Mononuclear cell (primary cell): ENCODE data around the gene AKAP12. TPM values are rescaled to one million over a fixed set of nuclear protein-coding genes. Genes with fewer than 3 reads are reported as not detected.
"Not testable (repeated sequence)": the region's sequence is repeated elsewhere in the genome, so short reads cannot be mapped to it uniquely, and the experiment has no call there.

Source experiments
- H3K27me3 ChIP-seq: 2 replicates; pipeline ENCODE4 v1.6.0; 2011; ENCODE audit warnings: low read length, control low read depth; ENCODE audit not compliant: insufficient read depth
- H3K4me1 ChIP-seq: 2 replicates; pipeline ENCODE4 v1.5.1; 2011; ENCODE audit warnings: mild to moderate bottlenecking, low read length, control low read depth; ENCODE audit not compliant: insufficient read depth
- H3K4me3 ChIP-seq: 2 replicates; pipeline ENCODE4 v1.5.1; 2011; ENCODE audit warnings: mild to moderate bottlenecking, low read length, moderate library complexity
- H3K9me3 ChIP-seq: 2 replicates; pipeline ENCODE4 v1.5.1; 2011; ENCODE audit warnings: low read depth, mild to moderate bottlenecking, control low read depth, low read length
- total RNA-seq: library from RNA; depleted of rRNA; stranded (reverse); fragments of >200 nt; gene quantifications from one replicate; pipeline ENCODE4 v1.2.3, GENCODE V29; 2012

Gene AKAP12
- total RNA-seq, 1 donor = 0.31 TPM

DNA sequence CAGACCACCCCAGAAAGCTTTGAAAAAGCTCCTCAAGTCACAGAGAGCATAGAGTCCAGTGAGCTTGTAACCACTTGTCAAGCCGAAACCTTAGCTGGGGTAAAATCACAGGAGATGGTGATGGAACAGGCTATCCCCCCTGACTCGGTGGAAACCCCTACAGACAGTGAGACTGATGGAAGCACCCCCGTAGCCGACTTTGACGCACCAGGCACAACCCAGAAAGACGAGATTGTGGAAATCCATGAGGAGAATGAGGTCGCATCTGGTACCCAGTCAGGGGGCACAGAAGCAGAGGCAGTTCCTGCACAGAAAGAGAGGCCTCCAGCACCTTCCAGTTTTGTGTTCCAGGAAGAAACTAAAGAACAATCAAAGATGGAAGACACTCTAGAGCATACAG, 112.0 kb downstream of the AKAP12 start:
- Histone ChIP-seq H3K4me3 (no peak overlapping the region), H3K4me1 (peaks cover 17% of the 10 kb centered on the region), H3K27me3 (no peaks in the 10 kb centered on the region), H3K9me3 (no peaks in the 10 kb centered on the region)

- H3K4me1 ChIP-seq = peaks cover 17% of the 10 kb centered on the region
- no peaks in the 10 kb centered on the region for H3K27me3 ChIP-seq
- H3K9me3 ChIP-seq = no peaks in the 10 kb centered on the region
- H3K4me3 ChIP-seq = no peak overlapping the region
Measured at GRCh38 chr6:151352410-151353396, 112.9 kb downstream of the AKAP12 start.

- no peak overlapping the region for H3K4me3 ChIP-seq
- H3K9me3 ChIP-seq = no peaks in the 10 kb centered on the region
- H3K4me1 ChIP-seq = peaks cover 17% of the 10 kb centered on the region
- H3K27me3 ChIP-seq = no peaks in the 10 kb centered on the region
Measured at GRCh38 chr6:151353795-151354194, 114.0 kb downstream of the AKAP12 start.

GRCh38 chr6:151356983-151357382, 117.2 kb downstream of the AKAP12 start:
- peaks cover 17% of the 10 kb centered on the region for H3K4me1 ChIP-seq
- H3K27me3 ChIP-seq, H3K4me3 ChIP-seq, H3K9me3 ChIP-seq: not testable (repeated sequence)

DNA sequence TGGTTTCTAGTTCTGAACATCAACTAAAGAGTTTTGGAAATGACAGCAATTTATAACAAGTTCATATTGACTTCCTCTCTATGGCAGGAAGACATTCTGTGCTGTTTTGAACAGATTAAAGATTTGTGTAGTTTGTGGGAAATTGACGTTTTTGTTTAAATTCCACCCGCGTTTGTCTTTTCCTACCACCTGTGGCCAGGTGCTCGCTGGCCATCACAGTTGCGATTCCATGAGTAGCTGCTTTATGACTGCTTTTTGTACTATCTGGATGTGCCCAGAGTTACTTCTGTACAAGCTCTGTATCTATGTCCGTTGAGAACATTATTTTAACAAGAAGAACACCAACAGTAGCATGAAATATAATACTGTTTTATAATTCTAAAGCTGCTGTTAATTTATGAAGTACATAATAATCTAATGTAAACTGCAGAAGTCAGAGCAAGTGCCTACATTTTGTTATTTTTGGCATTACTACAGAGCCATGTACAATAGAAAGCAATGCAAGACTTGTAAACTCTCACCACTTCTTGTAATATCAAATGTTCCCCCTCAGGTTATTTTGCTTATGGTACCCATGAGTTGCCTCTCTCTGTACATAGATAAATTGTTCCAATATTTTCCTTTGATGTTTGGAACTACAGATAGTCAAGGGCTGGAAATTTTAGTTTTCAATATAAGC, 118.1 kb downstream of the AKAP12 start:
- H3K4me3 ChIP-seq = no peak overlapping the region
- H3K4me1 ChIP-seq = peaks cover 8% of the 10 kb centered on the region
- H3K9me3 ChIP-seq = no peaks in the 10 kb centered on the region
- H3K27me3 ChIP-seq = no peaks in the 10 kb centered on the region

DNA sequence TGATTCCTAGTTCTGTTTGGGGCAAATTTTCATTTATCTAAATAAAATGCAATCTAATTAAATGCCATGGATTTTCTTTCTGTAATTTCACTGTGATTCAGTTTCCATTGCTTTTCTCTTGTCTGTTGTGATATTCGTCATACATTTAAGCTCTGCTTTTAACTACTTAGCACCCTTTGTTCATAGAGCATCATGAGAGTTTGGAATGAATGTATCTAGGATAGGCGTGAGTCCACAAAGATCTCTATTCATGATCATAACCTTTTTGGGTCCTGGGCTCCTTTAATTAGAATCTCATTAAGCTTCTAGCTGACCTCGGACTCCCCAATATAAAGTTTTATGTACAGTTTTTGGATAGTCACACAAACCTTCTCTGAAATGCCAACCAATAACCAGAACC, 118.7 kb downstream of the AKAP12 start:
- H3K27me3 ChIP-seq = no peaks in the 10 kb centered on the region

DNA sequence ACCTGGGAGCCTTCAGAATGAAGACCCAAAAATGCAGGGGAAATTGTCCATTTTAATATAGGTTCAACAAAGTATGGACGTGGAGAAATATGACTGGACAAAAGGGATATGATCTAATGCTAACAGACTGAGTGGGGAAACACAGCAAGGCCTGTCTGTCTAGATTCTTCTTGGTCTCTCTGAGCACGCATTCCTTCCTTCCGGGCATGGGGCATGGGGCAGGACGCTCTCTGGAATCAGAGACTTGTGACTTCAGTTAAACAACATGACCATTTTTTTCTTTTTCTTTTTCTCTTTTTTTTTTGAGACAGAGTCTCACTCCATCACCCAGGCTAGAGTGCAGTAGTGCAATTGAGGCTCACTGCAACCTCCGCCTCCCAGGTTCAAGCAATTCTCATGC, 119.7 kb downstream of the AKAP12 start:
- Histone ChIP-seq H3K27me3 (no peaks in the 10 kb centered on the region), H3K9me3 (no peaks in the 10 kb centered on the region), H3K4me1 (no peaks in the 10 kb centered on the region), H3K4me3 (no peak overlapping the region)

More for the DNA sequence above, 118.7 kb downstream of the AKAP12 start:
- H3K4me3 ChIP-seq = no peak overlapping the region
- H3K4me1 ChIP-seq = peaks cover 2% of the 10 kb centered on the region
- no peaks in the 10 kb centered on the region for H3K9me3 ChIP-seq

DNA sequence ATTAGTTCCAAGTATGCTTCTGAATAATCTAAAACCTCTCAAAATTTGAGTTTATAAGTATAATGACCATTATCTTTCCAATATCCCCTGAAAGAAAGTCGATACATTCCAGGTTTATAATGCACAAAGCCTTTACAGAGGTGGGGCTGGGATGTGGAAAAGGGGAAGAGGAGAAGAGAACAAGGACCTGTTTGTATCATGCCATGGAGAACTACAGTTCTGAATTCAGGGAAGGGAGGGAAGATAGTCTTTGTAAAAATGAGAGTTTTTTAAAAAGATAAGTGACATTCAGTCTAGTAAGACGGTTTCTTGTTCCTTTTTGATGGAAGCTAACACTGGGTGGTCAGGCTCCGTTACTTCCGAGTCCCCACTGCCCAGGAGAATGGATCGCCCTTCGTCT, 125.5 kb downstream of the AKAP12 start:
- Histone ChIP-seq H3K9me3 (no peaks in the 10 kb centered on the region), H3K27me3 (no peaks in the 10 kb centered on the region), H3K4me3 (no peak overlapping the region), H3K4me1 (no peaks in the 10 kb centered on the region)

DNA sequence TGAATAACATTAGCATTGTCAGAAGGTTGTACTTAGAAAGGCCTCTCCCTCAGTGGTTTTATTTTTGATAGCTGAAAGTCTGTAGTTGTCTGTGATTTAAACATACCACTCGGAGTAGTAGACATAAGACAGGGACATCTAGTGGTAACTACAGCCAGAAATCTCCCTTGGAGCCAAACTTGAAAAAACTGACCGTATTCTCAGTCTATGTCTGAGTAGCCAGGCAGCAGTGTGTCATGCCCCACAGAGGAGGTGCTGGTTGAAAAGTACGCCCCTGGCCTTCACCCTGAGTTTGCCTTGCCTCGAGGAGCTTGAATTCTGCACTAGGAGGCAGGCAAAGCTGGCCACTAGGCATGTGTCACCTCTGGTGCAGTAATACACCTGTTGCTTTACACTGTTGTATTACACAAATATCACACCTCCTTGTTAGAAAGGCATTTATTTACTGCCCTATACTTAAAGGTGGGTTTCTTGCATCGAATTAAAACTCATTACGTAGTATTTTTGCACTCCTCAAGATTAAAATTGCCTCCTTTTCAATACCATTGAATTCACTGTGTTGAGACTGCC, 130.8 kb downstream of the AKAP12 start:
- peaks cover 42% of the 10 kb centered on the region for H3K4me1 ChIP-seq
- H3K9me3 ChIP-seq = no peaks in the 10 kb centered on the region
- H3K27me3 ChIP-seq = no peaks in the 10 kb centered on the region
- H3K4me3 ChIP-seq = no peak overlapping the region

GRCh38 chr6:151372164-151372563, 132.4 kb downstream of the AKAP12 start:
- Histone ChIP-seq H3K4me1 (peaks cover 50% of the 10 kb centered on the region), H3K4me3 (no peak overlapping the region), H3K27me3 (no peaks in the 10 kb centered on the region), H3K9me3 (no peaks in the 10 kb centered on the region)

DNA sequence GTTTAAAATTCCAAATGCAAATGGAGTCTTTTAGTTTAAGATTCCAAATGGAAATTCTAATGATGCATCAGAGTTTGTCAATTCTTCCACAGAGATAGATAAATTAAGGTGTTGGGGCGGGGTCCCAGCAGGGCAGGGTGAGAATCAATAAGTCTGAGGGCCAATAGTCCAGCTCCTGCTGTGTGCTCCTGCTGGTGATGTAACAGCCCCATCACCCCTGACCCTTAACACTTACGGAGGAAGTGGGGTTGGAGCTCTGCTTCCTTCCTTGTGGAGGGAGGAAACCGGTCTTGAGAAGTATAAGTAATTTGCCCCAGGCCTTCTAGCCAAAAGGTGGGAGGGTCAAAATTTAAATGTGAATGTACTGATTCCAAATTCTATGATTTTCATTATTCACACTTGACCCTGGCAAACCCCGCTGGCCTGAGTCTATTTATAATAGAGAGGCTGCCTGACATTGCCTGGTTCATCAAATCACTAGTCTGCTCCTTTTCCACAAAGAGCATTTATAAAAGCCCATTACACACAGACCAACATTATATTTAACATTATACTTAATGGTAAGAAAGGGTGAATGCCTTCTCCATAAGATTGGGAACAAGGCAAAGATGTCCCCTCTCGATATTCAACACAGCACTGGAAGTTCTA, 134.4 kb downstream of the AKAP12 start:
- no peaks in the 10 kb centered on the region for H3K9me3 ChIP-seq
- no peak overlapping the region for H3K4me3 ChIP-seq
- no peaks in the 10 kb centered on the region for H3K27me3 ChIP-seq
- peaks cover 59% of the 10 kb centered on the region for H3K4me1 ChIP-seq

DNA sequence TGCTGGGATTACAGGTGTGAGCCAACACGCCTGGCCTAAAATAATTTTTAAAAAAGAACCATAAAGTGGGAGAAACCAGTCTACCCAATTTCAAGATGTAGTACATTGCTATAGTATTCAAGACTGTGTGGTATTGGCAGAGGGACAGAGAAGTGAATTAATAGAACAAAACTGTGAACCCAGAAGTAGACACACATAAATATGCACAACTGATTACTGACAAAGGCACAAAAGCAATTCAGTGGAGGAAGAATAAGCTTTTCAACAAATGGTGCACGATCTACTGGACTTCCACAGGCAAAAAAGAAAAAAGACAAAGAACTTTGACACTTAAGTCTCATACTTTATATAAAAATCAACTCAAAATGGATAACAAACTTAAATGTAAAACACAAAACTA, 136.1 kb downstream of the AKAP12 start:
- Histone ChIP-seq H3K9me3 (no peaks in the 10 kb centered on the region), H3K27me3 (no peaks in the 10 kb centered on the region), H3K4me3 (no peak overlapping the region), H3K4me1 (peaks cover 74% of the 10 kb centered on the region)

GRCh38 chr6:151376440-151376839, 136.7 kb downstream of the AKAP12 start:
- peaks cover 77% of the 10 kb centered on the region for H3K4me1 ChIP-seq
- H3K4me3 ChIP-seq = no peak overlapping the region
- no peaks in the 10 kb centered on the region for H3K9me3 ChIP-seq
- no peaks in the 10 kb centered on the region for H3K27me3 ChIP-seq

GRCh38 chr6:151377095-151377494, 137.3 kb downstream of the AKAP12 start:
- H3K4me1 ChIP-seq = peaks cover 76% of the 10 kb centered on the region
- H3K9me3 ChIP-seq = no peaks in the 10 kb centered on the region
- H3K4me3 ChIP-seq = no peak overlapping the region
- H3K27me3 ChIP-seq = no peaks in the 10 kb centered on the region
